ENCODE measurements around the gene TRMT61A. TPM values are rescaled to one million over a fixed set of nuclear protein-coding genes. Genes with fewer than 3 reads are reported as not detected.

Gene TRMT61A
- total RNA-seq, 1 experiment from 2014 or later, result 22.5 TPM

GRCh38 chr14:103546652-103547454 lies 17.9 kb downstream of the TRMT61A start:
- H3K36me3 ChIP-seq (ENCODE audit: low read depth), result no peaks in the 10 kb centered on the region
- CTCF ChIA-PET, result interaction anchor here (0.5 to 1.0 kb wide), 6 partner anchors 8 to 1116 kb away, joined by 3 to 6 read pairs (median 6); no protein-coding TSS in a partner anchor
- no peak overlapping the region for H2AFZ ChIP-seq
- H3K9me2 ChIP-seq (ENCODE audit: insufficient read depth), result no peaks in the 10 kb centered on the region
- H3K79me2 ChIP-seq (ENCODE audit: low read depth), result no peaks in the 10 kb centered on the region
- H3K27ac ChIP-seq, result no peak overlapping the region
- no peak overlapping the region for H3K4me2 ChIP-seq
- H3K4me3 ChIP-seq, result no peak overlapping the region
- intact Hi-C loops (cut with micrococcal nuclease; ENCODE audit: unreplicated experiment), result loop anchor here (1.0 to 10.0 kb wide), 3 partner anchors 26 to 1022 kb away; no protein-coding TSS in a partner anchor
- peak; percentile 72 to 89 for DNase-seq
- H3K9me3 ChIP-seq (ENCODE audit: insufficient read depth, low read depth), result no peaks in the 10 kb centered on the region
- TF ChIP-seq EZH2 (IDR thresholded peaks at IDR 0.05; ENCODE audit: low read depth), result no peak
- TF ChIP-seq, protein P1, sequence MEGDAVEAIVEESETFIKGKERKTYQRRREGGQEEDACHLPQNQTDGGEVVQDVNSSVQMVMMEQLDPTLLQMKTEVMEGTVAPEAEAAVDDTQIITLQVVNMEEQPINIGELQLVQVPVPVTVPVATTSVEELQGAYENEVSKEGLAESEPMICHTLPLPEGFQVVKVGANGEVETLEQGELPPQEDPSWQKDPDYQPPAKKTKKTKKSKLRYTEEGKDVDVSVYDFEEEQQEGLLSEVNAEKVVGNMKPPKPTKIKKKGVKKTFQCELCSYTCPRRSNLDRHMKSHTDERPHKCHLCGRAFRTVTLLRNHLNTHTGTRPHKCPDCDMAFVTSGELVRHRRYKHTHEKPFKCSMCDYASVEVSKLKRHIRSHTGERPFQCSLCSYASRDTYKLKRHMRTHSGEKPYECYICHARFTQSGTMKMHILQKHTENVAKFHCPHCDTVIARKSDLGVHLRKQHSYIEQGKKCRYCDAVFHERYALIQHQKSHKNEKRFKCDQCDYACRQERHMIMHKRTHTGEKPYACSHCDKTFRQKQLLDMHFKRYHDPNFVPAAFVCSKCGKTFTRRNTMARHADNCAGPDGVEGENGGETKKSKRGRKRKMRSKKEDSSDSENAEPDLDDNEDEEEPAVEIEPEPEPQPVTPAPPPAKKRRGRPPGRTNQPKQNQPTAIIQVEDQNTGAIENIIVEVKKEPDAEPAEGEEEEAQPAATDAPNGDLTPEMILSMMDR (conservative IDR thresholded peaks at IDR 0.05), result peak; percentile 100
- peaks cover 23% of the 10 kb centered on the region for H3K4me1 ChIP-seq (replicated peaks; ENCODE audit: insufficient read depth)
- H3F3A ChIP-seq (ENCODE audit: insufficient read depth, low read depth), result peaks cover 8% of the 10 kb centered on the region
- peaks cover 43% of the 10 kb centered on the region for H4K20me1 ChIP-seq (ENCODE audit: insufficient read depth)
- BruUV-seq (replicated peaks), result no TSS peak
- no peaks in the 10 kb centered on the region for H3K27me3 ChIP-seq (ENCODE audit: insufficient read depth, low read depth)
- POLR2A ChIA-PET (ENCODE audit: unreplicated experiment), result interaction anchor here (0.6 kb wide), 1 partner anchor 166 kb away, joined by 3 read pairs; no protein-coding TSS in a partner anchor

GRCh38 chr14:103547455-103547940 lies 18.5 kb downstream of the TRMT61A start:
- no peak for TF ChIP-seq EZH2 (IDR thresholded peaks at IDR 0.05; ENCODE audit: low read depth)
- TF ChIP-seq, protein P1 (conservative IDR thresholded peaks at IDR 0.05), result no peak
- POLR2A ChIA-PET (ENCODE audit: unreplicated experiment), result no interaction called here
- intact Hi-C loops (cut with micrococcal nuclease; ENCODE audit: unreplicated experiment), result loop anchor here (10.0 kb wide), 1 partner anchor 1023 kb away; no protein-coding TSS in a partner anchor

GRCh38 chr14:103547941-103548462 lies 19.0 kb downstream of the TRMT61A start:
- intact Hi-C loops (cut with micrococcal nuclease; ENCODE audit: unreplicated experiment), result loop anchor here (10.0 kb wide), 1 partner anchor 1023 kb away; no protein-coding TSS in a partner anchor
- no peak overlapping the region for H2AFZ ChIP-seq
- H3K79me2 ChIP-seq (ENCODE audit: low read depth), result no peaks in the 10 kb centered on the region
- no peak overlapping the region for H3K4me3 ChIP-seq
- no peak overlapping the region for H3K27ac ChIP-seq
- TF ChIP-seq, protein P1 (conservative IDR thresholded peaks at IDR 0.05), result no peak
- no peak for TF ChIP-seq EZH2 (IDR thresholded peaks at IDR 0.05; ENCODE audit: low read depth)
- H3F3A ChIP-seq (ENCODE audit: insufficient read depth, low read depth), result peaks cover 7% of the 10 kb centered on the region
- ChIA-PET CTCF (no interaction called here), POLR2A (ENCODE audit: unreplicated experiment) (no interaction called here)
- H3K9me2 ChIP-seq (ENCODE audit: insufficient read depth), result no peaks in the 10 kb centered on the region
- H3K27me3 ChIP-seq (ENCODE audit: insufficient read depth, low read depth), result no peaks in the 10 kb centered on the region
- H4K20me1 ChIP-seq (ENCODE audit: insufficient read depth), result peaks cover 51% of the 10 kb centered on the region
- no TSS peak for BruUV-seq (replicated peaks)
- no peaks in the 10 kb centered on the region for H3K9me3 ChIP-seq (ENCODE audit: insufficient read depth, low read depth)
- DNase-seq, result no peak
- peaks cover 21% of the 10 kb centered on the region for H3K4me1 ChIP-seq (replicated peaks; ENCODE audit: insufficient read depth)
- no peak overlapping the region for H3K4me2 ChIP-seq
- no peaks in the 10 kb centered on the region for H3K36me3 ChIP-seq (ENCODE audit: low read depth)

More at GRCh38 chr14:103547455-103547940, 18.5 kb downstream of the TRMT61A start:
- H3K27me3 ChIP-seq (ENCODE audit: insufficient read depth, low read depth), result no peaks in the 10 kb centered on the region
- H2AFZ ChIP-seq, result no peak overlapping the region
- no peaks in the 10 kb centered on the region for H3K9me2 ChIP-seq (ENCODE audit: insufficient read depth)
- H3F3A ChIP-seq (ENCODE audit: insufficient read depth, low read depth), result peaks cover 3% of the 10 kb centered on the region; the same call in 1 of the 2 replicates
- no peak overlapping the region for H3K4me3 ChIP-seq
- CTCF ChIA-PET, result interaction anchor here (0.5 to 0.6 kb wide), 4 partner anchors 8 to 1117 kb away, joined by 5 to 6 read pairs (median 6); no protein-coding TSS in a partner anchor
- peaks cover 47% of the 10 kb centered on the region for H4K20me1 ChIP-seq (ENCODE audit: insufficient read depth)
- H3K4me1 ChIP-seq (replicated peaks; ENCODE audit: insufficient read depth), result peaks cover 23% of the 10 kb centered on the region
- no peaks in the 10 kb centered on the region for H3K79me2 ChIP-seq (ENCODE audit: low read depth)
- no TSS peak for BruUV-seq (replicated peaks)
- H3K4me2 ChIP-seq, result no peak overlapping the region
- no peak for DNase-seq
- no peaks in the 10 kb centered on the region for H3K9me3 ChIP-seq (ENCODE audit: insufficient read depth, low read depth)
- no peak overlapping the region for H3K27ac ChIP-seq
- H3K36me3 ChIP-seq (ENCODE audit: low read depth), result no peaks in the 10 kb centered on the region
